Activated naive CD4-positive, alpha-beta T cell treated with anti-CD3 and anti-CD28 coated beads for 36 hours (primary cell): ENCODE measurements around the gene QKI. TPM values are rescaled to one million over a fixed set of nuclear protein-coding genes. Genes with fewer than 3 reads are reported as not detected.

Experiments used
- CTCF ChIA-PET: fragments of 350-600 bp; sonication (Branson Sonifier 250); formaldehyde crosslinking; loops from one replicate; lab custom pipeline; 2021; ENCODE audit warnings: antibody characterized with exemption; lab: Charles Lee
- DNase-seq: peaks from one replicate; pipeline ENCODE4 v3.0.0-alpha.2; 2020
- H3K27ac Mint-ChIP-seq: one replicate; pipeline ENCODE4 v1.8.0; 2021; ENCODE audit warnings: mild to moderate bottlenecking, mixed read lengths
- H3K27me3 Mint-ChIP-seq: one replicate; pipeline ENCODE4 v1.8.0; 2021; ENCODE audit warnings: low read depth, mixed read lengths
- H3K36me3 Mint-ChIP-seq: one replicate; pipeline ENCODE4 v1.8.0; 2021; ENCODE audit warnings: low read depth, mixed read lengths
- H3K4me1 Mint-ChIP-seq: one replicate; pipeline ENCODE4 v1.8.0; 2021; ENCODE audit warnings: low read depth, mixed read lengths
- H3K4me3 Mint-ChIP-seq: one replicate; pipeline ENCODE4 v1.8.0; 2021; ENCODE audit warnings: mild to moderate bottlenecking, moderate library complexity, mixed read lengths
- H3K9me3 Mint-ChIP-seq: one replicate; pipeline ENCODE4 v1.8.0; 2021; ENCODE audit warnings: mixed read lengths
- intact Hi-C: fragments of 100-400 bp; cut with micrococcal nuclease; formaldehyde crosslinking; loops from one replicate; pipeline ENCODE4 v1.15.1; 2023
- total RNA-seq, 2 experiments: library from RNA; stranded (reverse); gene quantifications; one replicate each; pipeline ENCODE4 v1.2.3, GENCODE V29; 2021

QKI gene
- total RNA-seq, 2 experiments from 2014 or later: 34.6 to 38.4 TPM

- Mint-ChIP-seq H3K36me3 (peaks cover 26% of the 10 kb centered on the region), H3K9me3 (no peaks in the 10 kb centered on the region), H3K27ac (no peak overlapping the region), H3K4me3 (no peak overlapping the region), H3K4me1 (no peaks in the 10 kb centered on the region), H3K27me3 (no peaks in the 10 kb centered on the region)
- CTCF ChIA-PET: no interaction called here
- DNase-seq: no peak
- intact Hi-C loops: no loop called here
These were observed 151.5 kb downstream of the QKI start for GRCh38 chr6:163566056-163566455.

GRCh38 chr6:163568275-163568674 is 153.8 kb downstream of the QKI start:
- CTCF ChIA-PET: no interaction called here
- H3K27me3 Mint-ChIP-seq: no peaks in the 10 kb centered on the region
- no peak for DNase-seq
- no peak overlapping the region for H3K4me3 Mint-ChIP-seq
- H3K27ac Mint-ChIP-seq: no peak overlapping the region
- H3K9me3 Mint-ChIP-seq: no peaks in the 10 kb centered on the region
- H3K4me1 Mint-ChIP-seq: no peaks in the 10 kb centered on the region
- peaks cover 30% of the 10 kb centered on the region for H3K36me3 Mint-ChIP-seq
- intact Hi-C loops: no loop called here

- H3K4me3 Mint-ChIP-seq: no peak overlapping the region
- intact Hi-C loops: no loop called here
- CTCF ChIA-PET: no interaction called here
- DNase-seq: no peak
- H3K27me3 Mint-ChIP-seq: no peaks in the 10 kb centered on the region
- no peaks in the 10 kb centered on the region for H3K4me1 Mint-ChIP-seq
- H3K36me3 Mint-ChIP-seq: peaks cover 16% of the 10 kb centered on the region
- no peak overlapping the region for H3K27ac Mint-ChIP-seq
- H3K9me3 Mint-ChIP-seq: no peaks in the 10 kb centered on the region
These were observed 156.2 kb downstream of the QKI start for GRCh38 chr6:163570579-163571231.

- Mint-ChIP-seq H3K4me3 (no peak overlapping the region), H3K27me3 (no peaks in the 10 kb centered on the region), H3K27ac (no peak overlapping the region), H3K36me3 (peaks cover 16% of the 10 kb centered on the region), H3K4me1 (no peaks in the 10 kb centered on the region), H3K9me3 (no peaks in the 10 kb centered on the region)
- intact Hi-C loops: no loop called here
- CTCF ChIA-PET: no interaction called here
- DNase-seq: no peak
These were observed 157.2 kb downstream of the QKI start for GRCh38 chr6:163571730-163572129.

GRCh38 chr6:163572612-163573011 is 158.1 kb downstream of the QKI start:
- H3K9me3 Mint-ChIP-seq: no peaks in the 10 kb centered on the region
- H3K4me3 Mint-ChIP-seq: no peak overlapping the region
- H3K27ac Mint-ChIP-seq: no peak overlapping the region
- CTCF ChIA-PET: no interaction called here
- H3K36me3 Mint-ChIP-seq: peaks cover 16% of the 10 kb centered on the region
- no peak for DNase-seq
- intact Hi-C loops: no loop called here
- H3K4me1 Mint-ChIP-seq: no peaks in the 10 kb centered on the region
- H3K27me3 Mint-ChIP-seq: no peaks in the 10 kb centered on the region

- no peak overlapping the region for H3K4me3 Mint-ChIP-seq
- H3K4me1 Mint-ChIP-seq: no peaks in the 10 kb centered on the region
- intact Hi-C loops: no loop called here
- H3K27me3 Mint-ChIP-seq: no peaks in the 10 kb centered on the region
- no peak for DNase-seq
- CTCF ChIA-PET: no interaction called here
- H3K27ac Mint-ChIP-seq: no peak overlapping the region
- H3K9me3 Mint-ChIP-seq: no peaks in the 10 kb centered on the region
- H3K36me3 Mint-ChIP-seq: peaks cover 16% of the 10 kb centered on the region
These were observed 159.1 kb downstream of the QKI start for GRCh38 chr6:163573503-163574179.

GRCh38 chr6:163576114-163576513 is 161.6 kb downstream of the QKI start:
- H3K9me3 Mint-ChIP-seq: no peaks in the 10 kb centered on the region
- no peak overlapping the region for H3K4me3 Mint-ChIP-seq
- DNase-seq: no peak
- H3K4me1 Mint-ChIP-seq: no peaks in the 10 kb centered on the region
- no peaks in the 10 kb centered on the region for H3K27me3 Mint-ChIP-seq
- intact Hi-C loops: no loop called here
- H3K27ac Mint-ChIP-seq: no peak overlapping the region
- peaks cover 9% of the 10 kb centered on the region for H3K36me3 Mint-ChIP-seq
- CTCF ChIA-PET: interaction anchor here (0.6 kb wide), 1 partner anchor 20 kb away, joined by 3 read pairs; no protein-coding TSS in a partner anchor

GRCh38 chr6:163577404-163577803 is 162.9 kb downstream of the QKI start:
- peak overlapping the region; percentile 41 for H3K27ac Mint-ChIP-seq
- CTCF ChIA-PET: no interaction called here
- H3K27me3 Mint-ChIP-seq: no peaks in the 10 kb centered on the region
- H3K36me3 Mint-ChIP-seq: peaks cover 4% of the 10 kb centered on the region
- H3K4me1 Mint-ChIP-seq: no peaks in the 10 kb centered on the region
- no peak for DNase-seq
- intact Hi-C loops: no loop called here
- no peak overlapping the region for H3K4me3 Mint-ChIP-seq
- H3K9me3 Mint-ChIP-seq: no peaks in the 10 kb centered on the region

GRCh38 chr6:163579111-163579879 is 164.8 kb downstream of the QKI start:
- Mint-ChIP-seq H3K4me3 (no peak overlapping the region), H3K36me3 (no peaks in the 10 kb centered on the region), H3K27me3 (peaks cover 2% of the 10 kb centered on the region), H3K4me1 (no peaks in the 10 kb centered on the region), H3K9me3 (no peaks in the 10 kb centered on the region), H3K27ac (no peak overlapping the region)
- CTCF ChIA-PET: no interaction called here
- no peak for DNase-seq
- intact Hi-C loops: no loop called here

GRCh38 chr6:163579880-163580295 is 165.4 kb downstream of the QKI start:
- no peak for DNase-seq
- intact Hi-C loops: no loop called here

GRCh38 chr6:163580311-163581030 is 166.0 kb downstream of the QKI start:
- no peaks in the 10 kb centered on the region for H3K4me1 Mint-ChIP-seq
- CTCF ChIA-PET: no interaction called here
- no peak overlapping the region for H3K4me3 Mint-ChIP-seq
- peaks cover 2% of the 10 kb centered on the region for H3K27me3 Mint-ChIP-seq
- H3K9me3 Mint-ChIP-seq: no peaks in the 10 kb centered on the region
- intact Hi-C loops: no loop called here
- H3K27ac Mint-ChIP-seq: no peak overlapping the region
- no peak for DNase-seq
- H3K36me3 Mint-ChIP-seq: no peaks in the 10 kb centered on the region

More at GRCh38 chr6:163579880-163580295, 165.4 kb downstream of the QKI start:
- H3K27me3 Mint-ChIP-seq: peaks cover 2% of the 10 kb centered on the region
- H3K9me3 Mint-ChIP-seq: no peaks in the 10 kb centered on the region
- H3K4me1 Mint-ChIP-seq: no peaks in the 10 kb centered on the region
- no peak overlapping the region for H3K27ac Mint-ChIP-seq
- no peak overlapping the region for H3K4me3 Mint-ChIP-seq
- H3K36me3 Mint-ChIP-seq: no peaks in the 10 kb centered on the region
- CTCF ChIA-PET: no interaction called here

GRCh38 chr6:163583558-163583957 is 169.0 kb downstream of the QKI start:
- CTCF ChIA-PET: no interaction called here
- DNase-seq: no peak
- Mint-ChIP-seq H3K9me3 (no peaks in the 10 kb centered on the region), H3K4me3 (no peak overlapping the region), H3K36me3 (no peaks in the 10 kb centered on the region), H3K27ac (no peak overlapping the region), H3K4me1 (no peaks in the 10 kb centered on the region), H3K27me3 (peaks cover 10% of the 10 kb centered on the region)
- intact Hi-C loops: no loop called here
